GM18498 (cell line): ENCODE measurements around the gene KSR1.
"Not testable (repeated sequence)": the region's sequence is repeated elsewhere in the genome, so short reads cannot be mapped to it uniquely, and the experiment has no call there.

Experiments used
- ATAC-seq: cut with Tn5 transposase; IDR thresholded peaks from one replicate; pipeline ENCODE4 v1.9.1; 2021; ENCODE audit warnings: mild to moderate bottlenecking, moderate library complexity; ENCODE audit not compliant: unreplicated experiment

The KSR1 gene

GRCh38 chr17:27628376-27628775 lies 172.1 kb downstream of the KSR1 start:
- no peak for ATAC-seq

GRCh38 chr17:27629260-27629659 lies 173.0 kb downstream of the KSR1 start:
- not testable (repeated sequence) for ATAC-seq

GRCh38 chr17:27630607-27631410 lies 174.6 kb downstream of the KSR1 start, which contains the start of gene LGALS9:
Gene LGALS9 (plus strand): TSS chr17:27631188. CDS start chr17:27631266, 78 bp downstream.
- peak; percentile 67 for ATAC-seq

GRCh38 chr17:27631411-27631760 lies 175.1 kb downstream of the KSR1 start:
- ATAC-seq, result peak; percentile 42

GRCh38 chr17:27631897-27632725 lies 175.9 kb downstream of the KSR1 start:
- no peak for ATAC-seq

GRCh38 chr17:27632766-27633165 lies 176.5 kb downstream of the KSR1 start:
- ATAC-seq, result not testable (repeated sequence)

GRCh38 chr17:27633312-27634025 lies 177.2 kb downstream of the KSR1 start:
- ATAC-seq, result no peak

GRCh38 chr17:27634026-27634335 lies 177.7 kb downstream of the KSR1 start:
- no peak for ATAC-seq

- ATAC-seq, result no peak
Observed at GRCh38 chr17:27634776-27635175, 178.5 kb downstream of the KSR1 start.

GRCh38 chr17:27635275-27635823 lies 179.1 kb downstream of the KSR1 start:
- no peak for ATAC-seq

GRCh38 chr17:27636005-27636520 lies 179.8 kb downstream of the KSR1 start:
- not testable (repeated sequence) for ATAC-seq

- ATAC-seq, result not testable (repeated sequence)
Observed at GRCh38 chr17:27637818-27638217, 181.6 kb downstream of the KSR1 start.

- ATAC-seq, result not testable (repeated sequence)
Observed at GRCh38 chr17:27638415-27638914, 182.2 kb downstream of the KSR1 start.

- ATAC-seq, result no peak
Observed at GRCh38 chr17:27640790-27641189, 184.5 kb downstream of the KSR1 start.

- ATAC-seq, result no peak
Observed at GRCh38 chr17:27644586-27644985, 188.3 kb downstream of the KSR1 start.

- not testable (repeated sequence) for ATAC-seq
Observed at GRCh38 chr17:27645621-27646020, 189.4 kb downstream of the KSR1 start.

- ATAC-seq, result no peak
Observed at GRCh38 chr17:27646232-27646631, 190.0 kb downstream of the KSR1 start.

- no peak for ATAC-seq
Observed at GRCh38 chr17:27647765-27648164, 191.5 kb downstream of the KSR1 start.

GRCh38 chr17:27649111-27649571 lies 192.9 kb downstream of the KSR1 start:
- ATAC-seq, result not testable (repeated sequence)

GRCh38 chr17:27649929-27650328 lies 193.7 kb downstream of the KSR1 start:
- ATAC-seq, result no peak

- no peak for ATAC-seq
Observed at GRCh38 chr17:27650836-27651235, 194.6 kb downstream of the KSR1 start.
